Measurements from ENCODE around the gene C1orf21. TPM values are rescaled to one million over a fixed set of nuclear protein-coding genes. Genes with fewer than 3 reads are reported as not detected.

Gene C1orf21
- total RNA-seq, 4 donors from 2014 or later = 31.6 to 121 (median 38.0) TPM

GRCh38 chr1:184583849-184584248 is 197.0 kb downstream of the C1orf21 start:
- no peak for TF ChIP-seq CTCF (IDR thresholded peaks at IDR 0.05; ENCODE audit: low read depth)

GRCh38 chr1:184588701-184589100 is 201.9 kb downstream of the C1orf21 start:
- TF ChIP-seq CTCF (IDR thresholded peaks at IDR 0.05; ENCODE audit: low read depth) = no peak

GRCh38 chr1:184590163-184590750 is 203.4 kb downstream of the C1orf21 start:
- no peak for TF ChIP-seq CTCF (IDR thresholded peaks at IDR 0.05; ENCODE audit: low read depth)

GRCh38 chr1:184593597-184593996 is 206.8 kb downstream of the C1orf21 start:
- no peak for TF ChIP-seq CTCF (IDR thresholded peaks at IDR 0.05; ENCODE audit: low read depth)

- TF ChIP-seq CTCF (IDR thresholded peaks at IDR 0.05; ENCODE audit: low read depth) = no peak
Observed at GRCh38 chr1:184595596-184595995, 208.8 kb downstream of the C1orf21 start.

GRCh38 chr1:184596950-184597645 is 210.3 kb downstream of the C1orf21 start:
- TF ChIP-seq CTCF (IDR thresholded peaks at IDR 0.05; ENCODE audit: low read depth) = no peak

GRCh38 chr1:184597650-184598357 is 211.0 kb downstream of the C1orf21 start:
- TF ChIP-seq CTCF (IDR thresholded peaks at IDR 0.05; ENCODE audit: low read depth) = no peak
